ENCODE results near the gene CTNND1. TPM values are rescaled to one million over a fixed set of nuclear protein-coding genes. Genes with fewer than 3 reads are reported as not detected.
"Not testable (repeated sequence)": the region's sequence is repeated elsewhere in the genome, so short reads cannot be mapped to it uniquely, and the experiment has no call there.

CTNND1 gene
- total RNA-seq, 1 donor = 140 TPM

- H2AFZ ChIP-seq (ENCODE audit: low read length) = no peak overlapping the region
- TF ChIP-seq, protein P1, sequence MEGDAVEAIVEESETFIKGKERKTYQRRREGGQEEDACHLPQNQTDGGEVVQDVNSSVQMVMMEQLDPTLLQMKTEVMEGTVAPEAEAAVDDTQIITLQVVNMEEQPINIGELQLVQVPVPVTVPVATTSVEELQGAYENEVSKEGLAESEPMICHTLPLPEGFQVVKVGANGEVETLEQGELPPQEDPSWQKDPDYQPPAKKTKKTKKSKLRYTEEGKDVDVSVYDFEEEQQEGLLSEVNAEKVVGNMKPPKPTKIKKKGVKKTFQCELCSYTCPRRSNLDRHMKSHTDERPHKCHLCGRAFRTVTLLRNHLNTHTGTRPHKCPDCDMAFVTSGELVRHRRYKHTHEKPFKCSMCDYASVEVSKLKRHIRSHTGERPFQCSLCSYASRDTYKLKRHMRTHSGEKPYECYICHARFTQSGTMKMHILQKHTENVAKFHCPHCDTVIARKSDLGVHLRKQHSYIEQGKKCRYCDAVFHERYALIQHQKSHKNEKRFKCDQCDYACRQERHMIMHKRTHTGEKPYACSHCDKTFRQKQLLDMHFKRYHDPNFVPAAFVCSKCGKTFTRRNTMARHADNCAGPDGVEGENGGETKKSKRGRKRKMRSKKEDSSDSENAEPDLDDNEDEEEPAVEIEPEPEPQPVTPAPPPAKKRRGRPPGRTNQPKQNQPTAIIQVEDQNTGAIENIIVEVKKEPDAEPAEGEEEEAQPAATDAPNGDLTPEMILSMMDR (IDR thresholded peaks at IDR 0.05; ENCODE audit: extremely low read depth, low read depth, low read length) = no peak
- peaks cover 48% of the 10 kb centered on the region for H3K36me3 ChIP-seq (ENCODE audit: insufficient read depth, low read length)
- peaks cover 1% of the 10 kb centered on the region for H4K20me1 ChIP-seq (ENCODE audit: insufficient read depth, low read length)
- H3K4me3 ChIP-seq (ENCODE audit: insufficient read depth, low read length) = no peak overlapping the region
- H3K79me2 ChIP-seq (ENCODE audit: insufficient read depth, low read length) = no peaks in the 10 kb centered on the region
- no peak for DNase-seq (ENCODE audit: insufficient read length, low spot score, missing footprints)
- no peak overlapping the region for H3K27ac ChIP-seq (ENCODE audit: low read depth, low read length)
- H3K9me3 ChIP-seq (ENCODE audit: low read depth, low read length) = no peaks in the 10 kb centered on the region
- no peaks in the 10 kb centered on the region for H3K27me3 ChIP-seq (ENCODE audit: insufficient read depth, low read length)
- no peaks in the 10 kb centered on the region for H3K4me1 ChIP-seq (ENCODE audit: insufficient read depth, low read length)
- H3K4me2 ChIP-seq (ENCODE audit: insufficient read depth, low read length) = no peak overlapping the region
Observed at GRCh38 chr11:57818812-57819211, 57.2 kb downstream of the CTNND1 start.

- Histone ChIP-seq H4K20me1 (ENCODE audit: insufficient read depth, low read length) (peaks cover 2% of the 10 kb centered on the region), H3K9me3 (ENCODE audit: low read depth, low read length) (no peaks in the 10 kb centered on the region), H3K4me2 (ENCODE audit: insufficient read depth, low read length) (no peak overlapping the region), H3K4me3 (ENCODE audit: insufficient read depth, low read length) (no peak overlapping the region), H3K4me1 (ENCODE audit: insufficient read depth, low read length) (no peaks in the 10 kb centered on the region), H3K79me2 (ENCODE audit: insufficient read depth, low read length) (no peaks in the 10 kb centered on the region), H3K36me3 (ENCODE audit: insufficient read depth, low read length) (peaks cover 42% of the 10 kb centered on the region), H3K27ac (ENCODE audit: low read depth, low read length) (no peak overlapping the region), H3K27me3 (ENCODE audit: insufficient read depth, low read length) (no peaks in the 10 kb centered on the region), H2AFZ (ENCODE audit: low read length) (no peak overlapping the region)
- TF ChIP-seq, protein P1 (IDR thresholded peaks at IDR 0.05; ENCODE audit: extremely low read depth, low read depth, low read length) = no peak
- DNase-seq (ENCODE audit: insufficient read length, low spot score, missing footprints) = no peak
Observed at GRCh38 chr11:57819252-57819979, 57.8 kb downstream of the CTNND1 start.

DNA sequence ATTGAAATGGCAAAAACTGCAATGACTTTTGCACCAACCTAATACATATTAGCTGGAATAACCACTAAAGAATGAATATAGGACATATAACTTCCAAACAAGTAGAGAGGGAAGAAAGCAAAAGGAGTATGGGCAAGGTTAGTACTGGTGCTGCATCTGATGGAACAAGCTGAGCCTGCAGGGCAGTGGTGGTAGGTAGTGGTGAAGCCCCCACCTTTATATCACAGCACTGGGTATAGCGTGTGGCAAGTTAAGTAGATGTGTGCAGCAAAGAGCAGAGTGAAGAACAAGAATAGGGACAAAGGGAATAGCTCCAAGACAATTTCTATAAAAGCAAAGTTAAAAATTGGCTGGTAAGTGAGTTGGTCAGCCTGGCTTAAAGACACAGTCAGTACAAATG lies 62.3 kb downstream of the CTNND1 start:
- H3K4me1 ChIP-seq (ENCODE audit: insufficient read depth, low read length) = no peaks in the 10 kb centered on the region
- no peaks in the 10 kb centered on the region for H3K36me3 ChIP-seq (ENCODE audit: insufficient read depth, low read length)
- H3K4me3 ChIP-seq (ENCODE audit: insufficient read depth, low read length) = no peak overlapping the region
- H4K20me1 ChIP-seq (ENCODE audit: insufficient read depth, low read length) = peaks cover 2% of the 10 kb centered on the region
- no peak overlapping the region for H3K4me2 ChIP-seq (ENCODE audit: insufficient read depth, low read length)
- H3K9me3 ChIP-seq (ENCODE audit: low read depth, low read length) = no peaks in the 10 kb centered on the region
- H3K27me3 ChIP-seq (ENCODE audit: insufficient read depth, low read length) = no peaks in the 10 kb centered on the region
- TF ChIP-seq, protein P1 (IDR thresholded peaks at IDR 0.05; ENCODE audit: extremely low read depth, low read depth, low read length) = no peak
- H2AFZ ChIP-seq (ENCODE audit: low read length) = no peak overlapping the region
- H3K79me2 ChIP-seq (ENCODE audit: insufficient read depth, low read length) = no peaks in the 10 kb centered on the region
- DNase-seq (ENCODE audit: insufficient read length, low spot score, missing footprints) = no peak
- no peak overlapping the region for H3K27ac ChIP-seq (ENCODE audit: low read depth, low read length)

- Histone ChIP-seq H3K79me2 (ENCODE audit: insufficient read depth, low read length) (no peaks in the 10 kb centered on the region), H3K36me3 (ENCODE audit: insufficient read depth, low read length) (no peaks in the 10 kb centered on the region), H3K4me2 (ENCODE audit: insufficient read depth, low read length) (no peak overlapping the region), H3K4me1 (ENCODE audit: insufficient read depth, low read length) (no peaks in the 10 kb centered on the region), H3K27me3 (ENCODE audit: insufficient read depth, low read length) (no peaks in the 10 kb centered on the region), H2AFZ (ENCODE audit: low read length) (no peak overlapping the region), H4K20me1 (ENCODE audit: insufficient read depth, low read length) (no peaks in the 10 kb centered on the region), H3K4me3 (ENCODE audit: insufficient read depth, low read length) (no peak overlapping the region), H3K27ac (ENCODE audit: low read depth, low read length) (no peak overlapping the region), H3K9me3 (ENCODE audit: low read depth, low read length) (no peaks in the 10 kb centered on the region)
- TF ChIP-seq, protein P1 (IDR thresholded peaks at IDR 0.05; ENCODE audit: extremely low read depth, low read depth, low read length) = no peak
- no peak for DNase-seq (ENCODE audit: insufficient read length, low spot score, missing footprints)
Observed at GRCh38 chr11:57834852-57835251, 73.2 kb downstream of the CTNND1 start.

DNA sequence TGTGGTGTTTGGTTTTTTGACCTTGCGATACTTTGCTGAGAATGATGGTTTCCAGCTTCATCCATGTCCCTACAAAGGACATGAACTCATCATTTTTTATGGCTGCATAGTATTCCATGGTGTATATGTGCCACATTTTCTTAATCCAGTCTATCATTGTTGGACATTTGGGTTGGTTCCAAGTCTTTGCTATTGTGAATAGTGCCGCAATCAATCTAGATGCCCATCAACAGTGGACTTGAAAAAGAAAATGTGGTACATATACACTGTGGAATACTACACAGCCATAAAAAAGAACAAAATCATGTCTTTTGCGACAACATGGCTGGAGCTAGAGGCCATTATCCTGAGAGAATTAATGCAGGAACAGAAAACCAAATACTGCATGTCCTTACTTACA lies 77.0 kb downstream of the CTNND1 start:
- not testable (repeated sequence) for DNase-seq (ENCODE audit: insufficient read length, low spot score, missing footprints); H2AFZ ChIP-seq (ENCODE audit: low read length); H3K4me2 ChIP-seq (ENCODE audit: insufficient read depth, low read length); H3K4me1 ChIP-seq (ENCODE audit: insufficient read depth, low read length); H3K27ac ChIP-seq (ENCODE audit: low read depth, low read length); H3K9me3 ChIP-seq (ENCODE audit: low read depth, low read length); H3K79me2 ChIP-seq (ENCODE audit: insufficient read depth, low read length); H4K20me1 ChIP-seq (ENCODE audit: insufficient read depth, low read length); H3K27me3 ChIP-seq (ENCODE audit: insufficient read depth, low read length); H3K36me3 ChIP-seq (ENCODE audit: insufficient read depth, low read length); H3K4me3 ChIP-seq (ENCODE audit: insufficient read depth, low read length)

Measured in osteoblast (primary cell).